Natural killer cell (primary cell): Measurements from ENCODE around the gene C4orf51. TPM values are rescaled to one million over a fixed set of nuclear protein-coding genes. Genes with fewer than 3 reads are reported as not detected.

Experiments
- ATAC-seq, 3 donors: fragments of 150-1000 bp in 2 of 3; fragments of 200-7000 bp in 1 of 3; cut with Tn5 transposase; 1 replicate in 1 of 3; 2 replicates in 2 of 3; pipeline ENCODE4 v1.10.0; 2021; ENCODE audit warnings: mild to moderate bottlenecking in 2 of 3, moderate library complexity in 2 of 3
- DNase-seq, 2 donors: peaks; one replicate each; pipeline versions ENCODE4 v3.0.0 to v3.0.0-alpha.2; 2013 to 2021; ENCODE audit warnings: mixed read lengths in 1 of 2
- H3K27ac ChIP-seq: one replicate; pipeline ENCODE4 v1.5.1; 2013; ENCODE audit warnings: mild to moderate bottlenecking, low read length
- H3K27me3 ChIP-seq: one replicate; pipeline ENCODE4 v1.6.1; 2013; ENCODE audit warnings: low read length; ENCODE audit not compliant: control insufficient read depth, insufficient read depth
- H3K36me3 ChIP-seq: one replicate; pipeline ENCODE4 v1.6.1; 2013; ENCODE audit warnings: low read length; ENCODE audit not compliant: control insufficient read depth, insufficient read depth
- H3K4me1 ChIP-seq: one replicate; pipeline ENCODE4 v1.6.1; 2013; ENCODE audit warnings: low read length; ENCODE audit not compliant: control insufficient read depth, insufficient read depth
- H3K4me3 ChIP-seq: one replicate; pipeline ENCODE4 v1.5.1; 2013; ENCODE audit warnings: low read length
- H3K9me3 ChIP-seq: one replicate; pipeline ENCODE4 v1.6.1; 2013; ENCODE audit warnings: low read length; ENCODE audit not compliant: control insufficient read depth, insufficient read depth
- H3K27ac Mint-ChIP-seq, 2 donors: one replicate each; pipeline ENCODE4 v1.8.0; 2022; ENCODE audit warnings: mild to moderate bottlenecking in 2 of 2, mixed read lengths in 2 of 2, moderate library complexity in 1 of 2
- H3K27me3 Mint-ChIP-seq, 2 donors: one replicate each; pipeline ENCODE4 v1.8.0; 2022; ENCODE audit warnings: low read depth in 2 of 2, mixed read lengths in 2 of 2
- H3K36me3 Mint-ChIP-seq: one replicate; pipeline ENCODE4 v1.8.0; 2022; ENCODE audit warnings: mixed read lengths
- H3K4me1 Mint-ChIP-seq, 2 donors: one replicate each; pipeline ENCODE4 v1.8.0; 2022; ENCODE audit warnings: mixed read lengths in 2 of 2
- H3K4me3 Mint-ChIP-seq: one replicate; pipeline ENCODE4 v1.8.0; 2022; ENCODE audit warnings: mild to moderate bottlenecking, moderate library complexity, mixed read lengths
- H3K9me3 Mint-ChIP-seq, 2 donors: one replicate each; pipeline ENCODE4 v1.8.0; 2022; ENCODE audit warnings: mixed read lengths in 2 of 2
- WGBS: methylation state at CpG from one replicate; pipeline ENCODE4 v1.1.7; 2013; ENCODE audit warnings: missing lambda C conversion rate; ENCODE audit not compliant: insufficient coverage; 5-methylcytosine and 5-hydroxymethylcytosine counted together
- intact Hi-C: fragments of 100-400 bp; cut with micrococcal nuclease; formaldehyde crosslinking; loops from one replicate; pipeline ENCODE4 v1.14.2; 2022
- total RNA-seq, 4 donors: library from RNA; stranded (reverse); fragments of 120-200 nt in 1 of 4; gene quantifications; one replicate each; pipeline versions ENCODE4 v1.2.3 to v1.2.4, GENCODE V29; 2013 to 2022
- TF ChIP-seq, protein P1 (sequence below): fragments of 200-600 bp; IDR thresholded peaks from one replicate; pipeline ENCODE4 v1.8.0; 2022; ENCODE audit warnings: antibody characterized with exemption

The C4orf51 gene
- total RNA-seq, 3 donors from 2014 or later (not counting 1 experiment from before 2014, with no cell fraction given) = not detected

DNA sequence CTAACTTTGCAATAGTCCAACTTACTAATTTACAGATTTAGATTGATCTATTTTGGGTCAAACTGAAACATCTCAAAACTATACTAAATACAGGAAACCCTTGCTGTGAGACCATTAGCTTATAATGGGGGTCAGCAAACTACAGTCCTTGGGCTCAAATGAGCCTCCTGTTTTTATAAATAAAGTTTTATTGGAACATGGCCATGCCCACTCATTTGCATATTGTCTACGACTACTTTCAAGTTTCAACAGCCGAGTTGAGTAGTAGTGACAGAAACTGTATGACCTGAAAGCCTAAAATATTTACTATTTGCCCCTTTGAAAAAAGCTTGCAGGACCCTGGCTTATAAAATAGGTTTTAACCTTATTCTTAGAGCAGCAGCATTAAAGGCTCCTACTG is 92.4 kb downstream of the C4orf51 start:
- Mint-ChIP-seq H3K9me3 (no peaks in the 10 kb centered on the region), H3K27ac (no peak overlapping the region), H3K4me3 (no peak overlapping the region), H3K4me1 (no peaks in the 10 kb centered on the region), H3K36me3 (peaks cover 20% of the 10 kb centered on the region), H3K27me3 (no peaks in the 10 kb centered on the region)
- no peak overlapping the region for H3K27ac ChIP-seq
- no peak for ATAC-seq
- intact Hi-C loops = no loop called here
- peaks cover 28% of the 10 kb centered on the region for H3K36me3 ChIP-seq
- no peaks in the 10 kb centered on the region for H3K27me3 ChIP-seq
- H3K4me3 ChIP-seq = no peak overlapping the region
- no peak for DNase-seq
- TF ChIP-seq, protein P1, sequence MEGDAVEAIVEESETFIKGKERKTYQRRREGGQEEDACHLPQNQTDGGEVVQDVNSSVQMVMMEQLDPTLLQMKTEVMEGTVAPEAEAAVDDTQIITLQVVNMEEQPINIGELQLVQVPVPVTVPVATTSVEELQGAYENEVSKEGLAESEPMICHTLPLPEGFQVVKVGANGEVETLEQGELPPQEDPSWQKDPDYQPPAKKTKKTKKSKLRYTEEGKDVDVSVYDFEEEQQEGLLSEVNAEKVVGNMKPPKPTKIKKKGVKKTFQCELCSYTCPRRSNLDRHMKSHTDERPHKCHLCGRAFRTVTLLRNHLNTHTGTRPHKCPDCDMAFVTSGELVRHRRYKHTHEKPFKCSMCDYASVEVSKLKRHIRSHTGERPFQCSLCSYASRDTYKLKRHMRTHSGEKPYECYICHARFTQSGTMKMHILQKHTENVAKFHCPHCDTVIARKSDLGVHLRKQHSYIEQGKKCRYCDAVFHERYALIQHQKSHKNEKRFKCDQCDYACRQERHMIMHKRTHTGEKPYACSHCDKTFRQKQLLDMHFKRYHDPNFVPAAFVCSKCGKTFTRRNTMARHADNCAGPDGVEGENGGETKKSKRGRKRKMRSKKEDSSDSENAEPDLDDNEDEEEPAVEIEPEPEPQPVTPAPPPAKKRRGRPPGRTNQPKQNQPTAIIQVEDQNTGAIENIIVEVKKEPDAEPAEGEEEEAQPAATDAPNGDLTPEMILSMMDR = no peak
- H3K9me3 ChIP-seq = no peaks in the 10 kb centered on the region
- WGBS = 92% methylated on average over 2 of the region's 2 CpGs
- H3K4me1 ChIP-seq = no peaks in the 10 kb centered on the region

DNA sequence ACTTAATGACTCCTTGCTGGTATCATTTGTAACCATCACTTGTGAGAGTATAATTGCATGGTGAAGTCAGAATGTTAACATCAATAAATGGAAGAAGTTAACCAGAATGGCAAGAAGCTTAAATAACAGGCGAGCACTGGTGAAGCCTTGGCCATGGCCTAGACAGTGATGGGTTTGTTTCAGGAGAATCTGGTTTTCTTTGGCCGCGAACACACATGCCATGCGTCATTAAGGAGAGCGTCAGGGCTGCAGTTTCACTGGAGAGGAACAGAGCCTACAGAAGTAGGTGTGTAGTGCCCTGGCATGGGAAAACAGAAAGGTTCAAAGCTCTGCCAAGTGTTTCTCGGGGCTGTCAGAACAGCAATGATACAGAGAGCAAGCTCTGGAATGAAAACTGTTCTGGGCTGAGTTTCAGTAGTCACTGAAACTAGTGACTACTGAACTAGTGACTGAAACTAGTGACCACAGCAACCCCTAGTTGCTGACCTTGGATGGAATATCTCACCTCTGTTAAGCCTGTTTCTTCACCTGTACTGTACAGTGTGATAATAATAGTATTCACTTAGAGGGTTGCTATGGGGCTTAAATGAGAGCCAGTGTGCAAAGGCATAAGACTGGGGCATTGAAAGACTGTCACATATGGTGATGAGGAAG is 93.8 kb downstream of the C4orf51 start:
- peaks cover 28% of the 10 kb centered on the region for H3K36me3 ChIP-seq
- 97% methylated on average over 6 of the region's 6 CpGs for WGBS
- Mint-ChIP-seq H3K27me3 (no peaks in the 10 kb centered on the region), H3K4me1 (peaks cover 0 to 2% of the 10 kb centered on the region in 2 donors), H3K9me3 (no peaks in the 10 kb centered on the region), H3K36me3 (peaks cover 23% of the 10 kb centered on the region), H3K4me3 (no peak overlapping the region), H3K27ac (peak overlapping the region in 1 of 2 donors; percentile 32)
- no peak overlapping the region for H3K4me3 ChIP-seq
- intact Hi-C loops = no loop called here
- no peaks in the 10 kb centered on the region for H3K4me1 ChIP-seq
- DNase-seq = no peak
- no peaks in the 10 kb centered on the region for H3K9me3 ChIP-seq
- TF ChIP-seq, protein P1 = no peak
- H3K27ac ChIP-seq = no peak overlapping the region
- ATAC-seq = no peak
- H3K27me3 ChIP-seq = no peaks in the 10 kb centered on the region

DNA sequence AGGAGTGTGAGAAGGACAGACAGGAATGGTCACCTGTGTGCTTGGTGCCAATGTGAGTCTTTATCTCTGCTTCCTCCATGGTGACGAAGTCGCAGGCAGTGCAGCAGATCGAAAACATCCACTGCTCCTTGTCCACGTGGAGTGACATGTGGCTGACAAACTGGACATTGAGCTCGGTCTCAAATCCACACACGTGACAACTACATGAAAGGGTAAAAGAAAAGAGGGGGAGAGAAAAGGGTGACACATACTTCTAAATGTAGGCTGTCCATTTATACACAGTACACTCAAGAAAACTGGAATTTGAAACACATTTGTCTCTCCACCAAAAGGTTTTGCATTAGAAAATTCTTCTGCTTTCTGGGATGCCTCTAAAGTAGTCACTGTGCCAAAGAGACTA is 94.5 kb downstream of the C4orf51 start:
- Histone ChIP-seq H3K4me3 (no peak overlapping the region), H3K4me1 (no peaks in the 10 kb centered on the region), H3K9me3 (no peaks in the 10 kb centered on the region), H3K27ac (no peak overlapping the region), H3K36me3 (peaks cover 32% of the 10 kb centered on the region), H3K27me3 (no peaks in the 10 kb centered on the region)
- no peak for DNase-seq
- no peaks in the 10 kb centered on the region for H3K9me3 Mint-ChIP-seq
- no peak overlapping the region for H3K27ac Mint-ChIP-seq
- TF ChIP-seq, protein P1 = no peak
- H3K36me3 Mint-ChIP-seq = peaks cover 30% of the 10 kb centered on the region
- H3K4me1 Mint-ChIP-seq = peaks cover 4 to 5% of the 10 kb centered on the region in 2 donors
- no peak for ATAC-seq
- intact Hi-C loops = no loop called here
- H3K4me3 Mint-ChIP-seq = no peak overlapping the region
- no peaks in the 10 kb centered on the region for H3K27me3 Mint-ChIP-seq
- WGBS = 98% methylated on average over 6 of the region's 6 CpGs

DNA sequence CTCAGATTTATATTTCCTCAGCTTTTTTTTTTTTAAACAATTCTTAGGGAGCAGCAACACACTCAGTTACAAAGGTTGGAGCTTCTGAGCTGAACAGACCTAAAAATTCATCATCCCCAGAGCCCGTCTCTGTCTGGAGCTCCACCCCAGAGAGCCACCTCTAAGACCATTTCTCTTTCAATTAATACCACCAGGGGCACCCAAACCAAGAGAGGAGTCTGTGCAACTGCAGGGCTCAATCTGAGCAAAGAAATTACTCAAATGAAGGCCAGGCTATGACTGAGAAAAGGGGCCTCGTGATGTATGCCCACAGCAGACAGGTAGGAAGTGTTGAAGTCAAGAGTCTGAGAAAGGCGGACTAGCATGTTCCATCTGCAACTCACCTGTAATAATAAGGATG is 95.5 kb downstream of the C4orf51 start:
- intact Hi-C loops = no loop called here
- TF ChIP-seq, protein P1 = no peak
- H3K27me3 Mint-ChIP-seq = no peaks in the 10 kb centered on the region
- H3K4me3 Mint-ChIP-seq = no peak overlapping the region
- 92% methylated on average over 3 of the region's 3 CpGs for WGBS
- Histone ChIP-seq H3K9me3 (no peaks in the 10 kb centered on the region), H3K4me3 (no peak overlapping the region), H3K4me1 (no peaks in the 10 kb centered on the region), H3K36me3 (peaks cover 32% of the 10 kb centered on the region), H3K27ac (no peak overlapping the region), H3K27me3 (no peaks in the 10 kb centered on the region)
- ATAC-seq = no peak
- DNase-seq = no peak
- H3K9me3 Mint-ChIP-seq = no peaks in the 10 kb centered on the region
- H3K36me3 Mint-ChIP-seq = peaks cover 33% of the 10 kb centered on the region
- no peak overlapping the region for H3K27ac Mint-ChIP-seq
- H3K4me1 Mint-ChIP-seq = peaks cover 5 to 9% of the 10 kb centered on the region in 2 donors
